Activated T-helper 1 cell treated with anti-CD3 and anti-CD28 coated beads, Interleukin-2, amount 50 U/mL, for 16 hours (primary cell): ENCODE measurements around the gene CACNA1A.

Experiments
- DNase-seq, 2 donors: peaks; one replicate each; pipeline ENCODE4 v3.0.0-alpha.2; 2020; ENCODE audit warnings: low read depth in 1 of 2, low spot score in 1 of 2

Gene CACNA1A

GRCh38 chr19:13238891-13239534 is 267.3 kb downstream of the CACNA1A start:
- DNase-seq: no peak

DNA sequence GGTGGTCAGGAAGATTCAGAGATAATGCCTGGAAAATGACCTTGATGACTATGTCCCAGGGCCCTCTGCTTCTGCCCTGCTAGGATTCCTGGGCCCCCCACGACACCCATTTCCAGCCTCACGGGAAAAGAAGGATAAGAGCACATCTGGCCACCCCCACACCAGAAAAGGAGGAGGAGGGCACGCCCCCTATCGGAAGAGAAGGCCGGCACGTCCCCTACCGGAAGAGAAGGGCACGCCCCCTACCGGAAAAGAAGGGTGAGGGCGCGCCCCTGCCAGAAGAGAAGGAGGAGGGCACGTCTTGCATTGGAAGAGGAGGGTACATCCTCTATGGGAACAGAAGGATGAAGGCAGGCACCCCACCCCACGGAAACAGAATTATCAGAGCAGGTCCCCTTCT is 271.8 kb downstream of the CACNA1A start:
- DNase-seq: peak; percentile 24 to 31

DNA sequence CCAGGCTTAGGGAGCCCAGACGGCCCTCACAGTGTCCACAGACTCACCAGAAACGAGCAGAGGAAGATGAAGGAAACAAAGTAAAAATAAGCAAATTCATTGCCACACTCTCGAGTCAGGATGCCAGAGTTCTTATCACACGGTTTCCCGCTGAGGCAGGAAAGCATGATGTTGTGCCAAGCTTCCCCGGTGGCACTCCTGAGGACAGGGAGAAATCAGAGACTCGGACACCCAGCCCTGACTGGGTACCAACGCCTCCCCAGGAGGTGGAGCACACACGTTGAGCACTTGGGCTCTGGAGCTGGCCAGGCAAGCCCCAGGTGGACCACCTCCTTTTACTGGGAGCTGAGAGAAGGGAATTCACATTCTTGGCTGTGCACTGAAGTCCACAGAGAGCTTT is 274.6 kb downstream of the CACNA1A start:
- no peak for DNase-seq

- no peak for DNase-seq
These were observed 277.0 kb downstream of the CACNA1A start for GRCh38 chr19:13229246-13229645.

GRCh38 chr19:13228561-13228960 is 277.7 kb downstream of the CACNA1A start:
- no peak for DNase-seq

- DNase-seq: no peak
These were observed 279.3 kb downstream of the CACNA1A start for GRCh38 chr19:13226983-13227382.

GRCh38 chr19:13225973-13226865 is 280.1 kb downstream of the CACNA1A start:
- DNase-seq: no peak

GRCh38 chr19:13225085-13225484 is 281.2 kb downstream of the CACNA1A start:
- DNase-seq: no peak

DNA sequence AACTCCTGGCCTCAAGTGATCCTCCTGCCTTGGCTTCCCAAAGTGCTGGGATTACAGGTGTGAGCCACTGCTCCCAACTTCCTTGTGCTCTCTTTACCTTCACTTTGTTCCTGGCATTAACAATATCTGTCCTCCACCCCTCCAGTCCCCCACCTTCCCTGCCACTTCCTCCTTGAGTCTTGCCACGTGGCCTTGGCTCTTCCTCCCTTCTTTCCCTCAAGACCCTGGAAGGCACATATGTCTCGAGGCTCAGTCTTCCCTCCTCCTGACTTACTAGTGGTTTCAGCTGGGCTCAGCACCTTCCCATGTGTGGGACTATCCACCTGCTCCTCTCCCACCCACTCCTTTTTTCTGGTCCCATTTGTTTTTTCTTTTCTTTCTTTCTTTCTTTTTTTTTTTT is 285.4 kb downstream of the CACNA1A start:
- DNase-seq: no peak

DNA sequence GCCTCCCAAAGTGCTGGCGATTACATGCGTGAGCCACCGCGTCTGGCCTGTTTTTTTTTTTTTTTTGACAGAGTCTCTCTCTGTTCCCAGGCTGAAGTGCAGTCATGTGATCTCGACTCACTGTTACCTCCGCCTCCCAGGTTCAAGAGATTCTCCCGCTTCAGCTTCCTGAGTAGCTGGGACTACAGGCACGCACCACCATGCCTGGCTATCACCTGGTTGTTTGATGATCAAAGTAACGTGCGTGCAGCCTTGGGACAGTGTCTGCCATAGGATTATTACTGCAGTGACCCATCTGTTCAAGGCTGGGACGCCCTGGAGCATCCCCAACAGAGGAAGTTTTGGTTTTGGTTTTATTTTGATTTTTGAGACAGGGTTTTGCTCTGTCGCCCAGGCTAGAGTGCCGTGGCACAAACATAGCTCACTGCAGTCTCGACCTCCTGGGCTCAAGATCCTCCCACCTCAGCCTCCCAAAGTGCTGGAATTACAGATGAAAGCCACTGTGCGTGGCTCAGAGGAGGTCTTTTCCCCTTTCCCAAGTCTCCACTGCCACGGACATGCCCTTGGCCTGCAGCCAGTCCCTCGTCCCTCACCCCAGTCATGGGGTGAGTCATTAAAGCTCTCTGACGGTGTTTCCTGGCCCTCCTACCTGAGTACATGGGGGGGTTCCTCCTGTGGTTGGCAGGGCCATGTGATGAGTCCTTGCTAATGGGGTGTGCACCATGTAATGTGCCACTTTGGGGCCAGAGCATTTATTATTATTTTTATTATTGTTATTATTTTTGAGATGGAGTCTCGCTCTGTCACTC is 290.5 kb downstream of the CACNA1A start:
- DNase-seq: no peak

DNA sequence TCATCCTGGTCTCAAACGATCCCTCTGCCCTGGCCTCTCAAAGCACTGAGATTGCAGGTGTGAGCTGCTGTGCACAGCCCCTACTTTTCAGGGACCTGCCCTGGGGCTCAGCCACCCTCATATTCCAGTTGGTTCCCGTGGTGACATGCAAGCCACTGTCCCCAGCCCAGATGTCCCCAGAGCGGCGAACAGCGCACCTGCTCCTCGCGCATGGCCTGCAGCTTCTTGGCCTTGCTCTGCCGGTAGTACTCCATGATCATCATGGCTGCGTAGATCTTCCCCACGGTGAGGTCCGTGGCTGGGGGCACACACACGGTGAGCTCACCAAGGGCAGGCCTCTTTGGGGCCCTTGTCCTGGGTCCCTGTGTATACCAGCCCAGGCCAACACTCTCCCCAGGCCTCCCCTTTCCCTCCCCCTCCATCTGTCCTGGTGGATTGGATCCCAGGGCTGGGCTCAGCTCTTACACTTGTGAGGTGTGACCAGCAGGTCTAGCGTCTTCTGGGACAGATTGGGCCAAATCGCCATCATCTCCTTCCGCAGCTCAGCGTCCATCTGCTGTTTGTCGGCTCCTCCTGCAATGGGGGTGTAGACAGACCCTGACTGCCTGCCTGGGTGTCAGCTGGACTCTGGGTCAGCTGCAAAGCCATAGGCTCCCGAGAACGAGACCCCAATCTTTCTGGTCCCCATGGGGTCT is 292.1 kb downstream of the CACNA1A start:
- no peak for DNase-seq

- peak; percentile 59 to 66 for DNase-seq
These were observed 293.4 kb downstream of the CACNA1A start for GRCh38 chr19:13212759-13213330.

GRCh38 chr19:13211426-13212308 is 294.6 kb downstream of the CACNA1A start:
- DNase-seq: no peak

DNA sequence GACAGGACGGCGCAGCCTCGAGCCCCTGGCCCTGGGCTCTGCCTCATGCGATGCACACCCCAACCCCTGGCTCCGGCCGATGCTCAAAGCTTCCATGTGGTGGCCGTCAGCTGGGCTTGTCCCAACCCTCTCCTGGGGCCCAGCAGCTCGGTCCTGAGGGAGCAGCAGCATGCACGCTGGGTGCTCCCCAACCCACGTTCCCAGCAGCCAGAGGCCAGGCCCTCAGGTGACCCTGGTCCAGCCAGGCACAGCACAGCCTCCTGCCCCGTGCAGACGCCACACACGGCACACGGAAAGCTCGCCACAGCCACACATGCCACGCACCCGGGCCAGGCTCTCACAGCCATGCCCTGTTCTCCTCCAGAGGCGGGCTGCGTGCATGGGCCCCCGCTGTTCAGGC is 295.3 kb downstream of the CACNA1A start:
- no peak for DNase-seq

DNA sequence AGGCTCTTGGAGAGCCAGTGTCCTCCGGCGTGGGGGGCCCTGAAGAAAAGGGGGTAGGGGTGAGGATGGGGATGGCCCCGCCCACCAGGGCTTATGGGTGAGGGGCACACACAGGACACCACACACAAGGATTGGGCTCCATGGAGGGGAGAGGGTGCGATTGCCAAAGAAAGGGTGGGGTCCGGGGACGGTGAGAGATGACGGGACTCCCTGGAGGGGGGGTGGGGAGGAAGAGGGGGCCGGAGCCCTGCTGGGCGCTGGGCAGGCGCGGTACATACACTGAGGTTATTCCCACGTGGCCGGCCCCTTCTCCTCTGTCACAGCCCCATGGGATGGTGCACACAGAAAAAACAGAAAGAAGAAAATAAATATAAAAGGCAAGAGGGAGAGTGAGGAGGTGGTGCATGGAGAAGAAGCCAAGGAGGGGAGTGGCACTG is 295.9 kb downstream of the CACNA1A start:
- DNase-seq: no peak

DNA sequence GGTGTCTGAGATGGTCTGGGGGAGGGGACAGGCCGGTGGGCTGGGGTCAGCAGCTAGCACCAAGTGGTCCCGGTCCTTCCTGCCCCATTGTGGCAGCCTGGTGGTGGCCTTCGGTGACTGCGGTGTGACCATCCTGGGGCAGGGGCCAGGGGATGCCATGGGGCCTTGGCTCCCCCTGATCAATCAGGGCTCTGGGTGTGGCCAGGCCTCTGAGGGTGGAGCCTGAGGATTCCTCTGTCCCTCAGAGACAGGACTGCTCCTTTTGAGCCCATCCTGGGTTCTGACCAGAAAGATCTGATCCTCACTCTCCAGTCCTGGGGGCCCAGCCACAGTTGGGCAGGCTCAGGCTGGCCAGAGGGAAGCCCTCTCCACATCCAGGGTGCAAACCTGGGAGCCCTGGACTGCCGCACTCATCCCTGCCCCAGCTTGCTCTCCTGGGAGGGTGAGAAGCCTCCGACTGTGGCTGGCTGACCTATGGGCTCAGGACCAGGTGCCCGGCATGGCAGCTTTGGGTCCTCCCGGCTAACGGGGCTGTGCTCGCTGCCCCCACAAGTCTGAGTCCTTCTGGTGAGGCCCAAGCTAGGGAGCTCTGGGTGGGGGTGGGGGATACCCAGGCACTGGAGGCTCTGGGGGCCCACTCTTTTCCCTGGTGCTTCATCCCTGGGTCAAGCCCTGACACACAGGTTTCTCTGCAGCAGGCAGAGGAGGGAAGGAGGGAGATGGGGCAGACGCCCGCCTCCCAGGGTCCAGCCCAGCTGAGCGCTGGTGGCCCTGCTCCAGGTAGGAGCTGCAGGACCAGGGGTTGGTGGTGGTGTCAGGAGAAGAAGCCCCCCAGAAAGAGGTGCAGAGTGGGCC is 296.6 kb downstream of the CACNA1A start:
- DNase-seq: no peak

GRCh38 chr19:13208672-13209483 is 297.4 kb downstream of the CACNA1A start:
- DNase-seq: no peak
